MCF 10A (cell line): ENCODE data around the gene MRPS27. TPM values are rescaled to one million over a fixed set of nuclear protein-coding genes. Genes with fewer than 3 reads are reported as not detected.
A peak's percentile ranks its signal among the peaks of the same experiment; 100 is the strongest.

ENCODE experiments used
- BruUV-seq: library from RNA; stranded (reverse); fragments of 400-500 nt; replicated peaks from 2 replicates; lab custom pipeline; 2021; lab: Mats Ljungman, UMichigan
- CTCF ChIA-PET: fragments of 300-600 bp; sonication (Branson Sonifier 250); formaldehyde crosslinking; extraction: SDS; loops from one replicate; lab custom pipeline; 2021; ENCODE audit warnings: antibody characterized with exemption, inconsistent platforms; lab: Yijun Ruan, JAX
- POLR2A ChIA-PET: fragments of 300-600, 350-650 bp; sonication (Branson Sonifier 250); formaldehyde crosslinking; extraction: SDS; loops from one replicate; lab custom pipeline; 2020; ENCODE audit warnings: antibody characterized with exemption, inconsistent platforms; lab: Yijun Ruan, JAX
- DNase-seq: peaks from one replicate; pipeline ENCODE4 v3.0.0-alpha.2; 2018; ENCODE audit not compliant: unreplicated experiment
- H3K27ac Mint-ChIP-seq: one replicate; pipeline ENCODE4 v1.8.0; 2022; ENCODE audit warnings: mild to moderate bottlenecking, low read depth, mixed read lengths; ENCODE audit not compliant: unreplicated experiment
- H3K27me3 Mint-ChIP-seq: one replicate; pipeline ENCODE4 v1.8.0; 2022; ENCODE audit warnings: mixed read lengths; ENCODE audit not compliant: insufficient read depth, unreplicated experiment
- H3K36me3 Mint-ChIP-seq: one replicate; pipeline ENCODE4 v1.8.0; 2022; ENCODE audit warnings: mild to moderate bottlenecking, moderate library complexity, mixed read lengths; ENCODE audit not compliant: insufficient read depth, unreplicated experiment
- H3K4me1 Mint-ChIP-seq: one replicate; pipeline ENCODE4 v1.8.0; 2022; ENCODE audit warnings: mixed read lengths; ENCODE audit not compliant: insufficient read depth, unreplicated experiment
- H3K4me3 Mint-ChIP-seq: one replicate; pipeline ENCODE4 v1.8.0; 2022; ENCODE audit warnings: mild to moderate bottlenecking, moderate library complexity, mixed read lengths; ENCODE audit not compliant: unreplicated experiment
- H3K9me3 Mint-ChIP-seq: one replicate; pipeline ENCODE4 v1.8.0; 2022; ENCODE audit warnings: mixed read lengths; ENCODE audit not compliant: unreplicated experiment
- intact Hi-C: fragments of 100-400 bp; cut with micrococcal nuclease; formaldehyde crosslinking; loops from 2 replicates; pipeline ENCODE4 v1.14.1; 2022
- total RNA-seq: library from RNA; stranded (reverse); gene quantifications from 2 replicates; pipeline ENCODE4 v1.2.3, GENCODE V29; 2022
- TF ChIP-seq, protein P1 (sequence below): fragments of 200-600 bp; IDR thresholded peaks from one replicate; pipeline ENCODE4 v1.8.0; 2022; ENCODE audit warnings: antibody characterized with exemption, mild to moderate bottlenecking; ENCODE audit not compliant: unreplicated experiment

MRPS27 gene
- total RNA-seq, 1 experiment from 2014 or later: 68.5 TPM

DNA sequence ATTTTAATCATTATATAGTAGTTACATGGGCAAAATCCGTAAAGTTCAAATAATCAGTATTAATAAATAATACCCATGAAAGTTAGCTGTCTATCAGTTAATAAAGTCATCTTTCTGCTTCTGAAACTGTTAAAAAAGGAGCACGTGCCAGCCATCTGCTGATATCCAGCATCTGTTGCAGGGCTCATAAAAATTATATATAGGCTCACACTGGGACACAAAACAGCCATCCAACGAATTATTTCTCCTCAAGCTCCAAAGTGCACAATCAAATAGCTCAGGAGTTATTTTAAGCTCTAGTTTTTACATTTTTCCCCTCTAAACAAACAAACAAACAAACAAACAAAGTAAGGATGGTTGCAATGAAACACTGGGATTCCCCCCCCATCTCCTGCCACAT, 48.3 kb downstream of the MRPS27 start:
- Mint-ChIP-seq H3K4me1 (peaks cover 31% of the 10 kb centered on the region), H3K27me3 (no peaks in the 10 kb centered on the region), H3K27ac (no peak overlapping the region), H3K4me3 (no peak overlapping the region), H3K9me3 (peaks cover 12% of the 10 kb centered on the region), H3K36me3 (peaks cover 18% of the 10 kb centered on the region)
- TF ChIP-seq, protein P1, sequence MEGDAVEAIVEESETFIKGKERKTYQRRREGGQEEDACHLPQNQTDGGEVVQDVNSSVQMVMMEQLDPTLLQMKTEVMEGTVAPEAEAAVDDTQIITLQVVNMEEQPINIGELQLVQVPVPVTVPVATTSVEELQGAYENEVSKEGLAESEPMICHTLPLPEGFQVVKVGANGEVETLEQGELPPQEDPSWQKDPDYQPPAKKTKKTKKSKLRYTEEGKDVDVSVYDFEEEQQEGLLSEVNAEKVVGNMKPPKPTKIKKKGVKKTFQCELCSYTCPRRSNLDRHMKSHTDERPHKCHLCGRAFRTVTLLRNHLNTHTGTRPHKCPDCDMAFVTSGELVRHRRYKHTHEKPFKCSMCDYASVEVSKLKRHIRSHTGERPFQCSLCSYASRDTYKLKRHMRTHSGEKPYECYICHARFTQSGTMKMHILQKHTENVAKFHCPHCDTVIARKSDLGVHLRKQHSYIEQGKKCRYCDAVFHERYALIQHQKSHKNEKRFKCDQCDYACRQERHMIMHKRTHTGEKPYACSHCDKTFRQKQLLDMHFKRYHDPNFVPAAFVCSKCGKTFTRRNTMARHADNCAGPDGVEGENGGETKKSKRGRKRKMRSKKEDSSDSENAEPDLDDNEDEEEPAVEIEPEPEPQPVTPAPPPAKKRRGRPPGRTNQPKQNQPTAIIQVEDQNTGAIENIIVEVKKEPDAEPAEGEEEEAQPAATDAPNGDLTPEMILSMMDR: no peak
- ChIA-PET POLR2A (no interaction called here), CTCF (interaction anchor here (0.9 kb wide), 1 partner anchor 35 kb away, joined by 3 read pairs; no protein-coding TSS in a partner anchor)
- DNase-seq: no peak
- BruUV-seq: no TSS peak
- intact Hi-C loops: no loop called here

DNA sequence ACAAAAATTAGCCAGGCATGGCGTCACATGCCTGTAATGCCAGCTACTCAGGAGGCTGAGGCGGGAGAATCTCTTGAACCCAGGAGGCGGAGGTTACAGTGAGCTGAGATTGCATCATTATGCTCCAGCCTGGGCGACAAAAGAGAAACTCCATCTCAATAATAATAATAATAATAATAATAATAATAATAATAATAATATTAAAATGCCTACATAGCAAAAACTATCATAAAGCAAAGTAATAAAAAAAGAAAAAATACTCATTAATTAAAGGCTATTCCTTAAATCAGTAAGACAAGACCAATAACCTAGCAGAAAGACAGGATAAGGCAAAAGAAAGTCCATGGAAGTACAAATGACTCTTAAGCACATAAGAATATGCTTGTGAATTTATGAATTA, 50.0 kb downstream of the MRPS27 start:
- intact Hi-C loops: no loop called here
- Mint-ChIP-seq H3K27ac (no peak overlapping the region), H3K4me1 (peaks cover 21% of the 10 kb centered on the region), H3K27me3 (no peaks in the 10 kb centered on the region), H3K9me3 (no peaks in the 10 kb centered on the region), H3K4me3 (no peak overlapping the region), H3K36me3 (peaks cover 7% of the 10 kb centered on the region)
- BruUV-seq: no TSS peak
- POLR2A ChIA-PET: no interaction called here
- TF ChIP-seq, protein P1: no peak
- no peak for DNase-seq
- CTCF ChIA-PET: interaction anchor here (1.2 to 2.3 kb wide), 3 partner anchors 19 to 121 kb away, joined by 4 to 5 read pairs (median 4); no protein-coding TSS in a partner anchor

DNA sequence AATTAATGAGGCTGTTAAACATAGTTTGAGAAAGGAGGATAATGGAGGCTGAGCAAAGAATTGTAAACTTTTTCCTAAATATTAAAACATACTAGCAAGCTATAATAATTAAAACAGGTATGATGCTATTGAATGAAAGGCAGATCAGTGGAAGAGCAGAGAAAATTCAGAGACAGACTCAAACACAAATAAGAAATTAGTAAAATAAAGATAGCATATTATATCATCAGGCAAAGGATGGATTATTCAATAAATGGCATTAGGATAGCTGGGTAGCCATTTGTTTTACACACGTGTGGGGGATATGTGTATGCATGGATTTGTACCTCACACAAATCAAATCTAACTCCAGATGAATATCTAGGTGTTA, 50.6 kb downstream of the MRPS27 start:
- TF ChIP-seq, protein P1: peak; percentile 6
- CTCF ChIA-PET: interaction anchor here (1.2 to 2.3 kb wide), 5 partner anchors 11 to 121 kb away, joined by 3 to 5 read pairs (median 4); no protein-coding TSS in a partner anchor
- Mint-ChIP-seq H3K27ac (no peak overlapping the region), H3K36me3 (peaks cover 11% of the 10 kb centered on the region), H3K4me3 (no peak overlapping the region), H3K9me3 (no peaks in the 10 kb centered on the region), H3K4me1 (peaks cover 25% of the 10 kb centered on the region), H3K27me3 (no peaks in the 10 kb centered on the region)
- no TSS peak for BruUV-seq
- POLR2A ChIA-PET: no interaction called here
- no peak for DNase-seq
- intact Hi-C loops: loop anchor here (1.0 kb wide), 3 partner anchors 131 to 491 kb away; no protein-coding TSS in a partner anchor

DNA sequence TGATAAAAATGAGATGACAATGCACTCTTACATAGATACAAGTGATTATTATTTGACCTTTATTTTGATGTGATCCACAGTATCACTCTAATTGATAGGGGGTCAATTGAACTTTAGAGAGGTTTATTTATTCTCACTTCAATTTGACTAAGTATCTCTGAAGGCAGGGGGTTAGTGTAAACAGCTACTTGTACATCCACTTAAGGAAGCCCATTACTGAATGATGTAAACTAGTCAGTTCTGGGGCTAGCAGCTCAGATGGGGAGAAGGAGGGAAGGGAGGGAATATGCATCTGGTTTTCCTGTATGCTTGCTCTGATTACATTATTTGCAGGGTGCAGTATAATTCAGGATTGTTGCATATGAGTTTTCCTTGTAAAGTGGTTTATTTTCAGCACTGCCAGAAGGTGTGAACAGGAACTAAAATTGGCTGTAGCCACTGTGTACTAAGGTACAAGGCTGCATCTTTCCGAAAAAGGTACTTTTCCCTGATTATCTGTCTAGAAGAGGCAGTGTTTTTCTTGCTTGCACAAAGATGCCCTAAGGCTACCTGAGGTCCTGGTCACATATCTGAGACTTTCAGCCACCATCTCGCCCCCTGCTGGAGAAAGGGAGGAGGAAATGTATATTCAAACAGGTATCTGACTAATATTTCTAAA, 51.2 kb downstream of the MRPS27 start:
- TF ChIP-seq, protein P1: peak; percentile 62
- H3K27ac Mint-ChIP-seq: no peak overlapping the region
- peak; percentile 80 for DNase-seq
- H3K4me3 Mint-ChIP-seq: no peak overlapping the region
- peaks cover 27% of the 10 kb centered on the region for H3K4me1 Mint-ChIP-seq
- ChIA-PET CTCF (interaction anchor here (0.7 to 2.3 kb wide), 9 partner anchors 12 to 157 kb away, joined by 3 to 5 read pairs (median 4); no protein-coding TSS in a partner anchor), POLR2A (interaction anchor here (0.8 kb wide), 2 partner anchors 35 to 854 kb away, joined by 3 read pairs; no protein-coding TSS in a partner anchor)
- no peaks in the 10 kb centered on the region for H3K9me3 Mint-ChIP-seq
- no peaks in the 10 kb centered on the region for H3K27me3 Mint-ChIP-seq
- intact Hi-C loops: loop anchor here (1.0 kb wide), 3 partner anchors 131 to 491 kb away; no protein-coding TSS in a partner anchor
- BruUV-seq: no TSS peak
- H3K36me3 Mint-ChIP-seq: peaks cover 14% of the 10 kb centered on the region
